ENCODE measurements around the gene KPNA2. TPM values are rescaled to one million over a fixed set of nuclear protein-coding genes. Genes with fewer than 3 reads are reported as not detected.

Gene KPNA2
- total and polyA plus RNA-seq, 10 of the 15 experiments (the other 5 are each of a cell fraction or from before 2014, with no cell fraction given) = 202 to 731 (median 283) TPM

DNA sequence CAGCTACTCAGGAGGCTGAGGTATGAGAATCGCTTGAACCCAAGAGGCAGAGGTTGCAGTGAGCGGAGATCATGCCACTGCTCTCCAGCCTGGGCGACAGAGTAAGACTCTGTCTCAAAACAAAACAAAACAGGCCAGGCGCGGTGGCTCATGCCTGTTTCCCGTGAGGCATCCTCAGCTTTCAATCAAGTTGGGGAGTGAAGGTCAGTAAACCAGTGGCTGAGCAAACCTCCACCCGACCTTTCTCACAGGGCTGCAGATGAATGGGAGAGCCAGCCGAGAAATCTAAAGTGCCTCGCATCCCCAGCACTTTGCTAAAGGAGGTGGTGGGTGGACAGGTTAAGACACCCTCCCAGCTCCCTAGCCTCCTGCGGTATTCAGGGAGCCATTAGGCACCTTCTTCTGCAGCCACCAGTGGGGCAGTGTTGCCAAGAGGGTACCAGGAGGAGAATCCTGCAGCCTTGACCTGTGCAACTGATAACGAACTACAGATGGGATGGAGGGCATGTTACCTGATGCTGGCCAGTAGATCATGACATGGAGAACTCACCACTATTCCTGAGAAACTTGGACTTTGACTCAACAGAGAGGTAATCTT lies 59.0 kb downstream of the KPNA2 start:
- no peaks in the 10 kb centered on the region for H3K79me2 ChIP-seq (ENCODE audit: control insufficient read depth, insufficient read depth, low read length)
- no peak overlapping the region for H2AFZ ChIP-seq (ENCODE audit: control insufficient read depth, low read depth, low read length)
- CTCF ChIA-PET = no interaction called here
- WGBS (ENCODE audit: insufficient coverage, insufficient replicate concordance, low lambda C conversion rate, missing lambda C conversion rate) = 54% methylated on average over 11 of the region's 11 CpGs
- TF ChIP-seq SRF (IDR thresholded peaks at IDR 0.05; ENCODE audit: low read depth in 2 of 2, low read length in 2 of 2) = no peak
- peaks cover 8% of the 10 kb centered on the region for H3K4me1 ChIP-seq (ENCODE audit: control insufficient read depth, insufficient read depth, low read length)
- no peak overlapping the region for H3K4me2 ChIP-seq (ENCODE audit: control insufficient read depth, insufficient read depth)
- H3K9ac ChIP-seq (ENCODE audit: control insufficient read depth, insufficient read depth, low read length) = no peak overlapping the region
- no peaks in the 10 kb centered on the region for H3K36me3 ChIP-seq (ENCODE audit: control insufficient read depth in 2 of 2, insufficient read depth in 2 of 2, low read length in 1 of 2)
- RAD21 ChIA-PET (ENCODE audit: unreplicated experiment) = no interaction called here
- POLR2A ChIA-PET = no interaction called here
- no peaks in the 10 kb centered on the region for H3K9me3 ChIP-seq (replicated peaks; ENCODE audit: control insufficient read depth, insufficient read depth, low read length)
- H3K4me3 ChIP-seq = no peak overlapping the region
- in situ Hi-C loops (cut with MboI) = no loop called here
- FAIRE-seq = no peak
- H4K20me1 ChIP-seq (ENCODE audit: control insufficient read depth, insufficient read depth) = no peaks in the 10 kb centered on the region
- intact Hi-C loops (cut with micrococcal nuclease; ENCODE audit: unreplicated experiment) = no loop called here
- no peaks in the 10 kb centered on the region for H3K27me3 ChIP-seq (replicated peaks in 1 of 2; ENCODE audit: control insufficient read depth in 2 of 2, insufficient read depth in 2 of 2, low read length in 1 of 2)
- ATAC-seq = no peak
- no peak overlapping the region for H3K27ac ChIP-seq (ENCODE audit: control insufficient read depth, insufficient read depth)
- SMC1A ChIA-PET (ENCODE audit: uncharacterized antibody, unreplicated experiment) = no interaction called here
- DNase-seq (ENCODE audit: low read depth, low spot score) = no peak
- BruUV-seq (replicated peaks) = no TSS peak

- Histone ChIP-seq H3K79me2 (ENCODE audit: control insufficient read depth, insufficient read depth, low read length) (no peaks in the 10 kb centered on the region), H3K4me3 (no peak overlapping the region), H3K4me1 (ENCODE audit: control insufficient read depth, insufficient read depth, low read length) (0 out of 2 replicates have a peak, but pooled peaks cover under 1% of the 10 kb centered on the region), H4K20me1 (ENCODE audit: control insufficient read depth, insufficient read depth) (no peaks in the 10 kb centered on the region), H2AFZ (ENCODE audit: control insufficient read depth, low read depth, low read length) (no peak overlapping the region), H3K4me2 (ENCODE audit: control insufficient read depth, insufficient read depth) (no peak overlapping the region), H3K27ac (ENCODE audit: control insufficient read depth, insufficient read depth) (no peak overlapping the region), H3K9me3 (replicated peaks; ENCODE audit: control insufficient read depth, insufficient read depth, low read length) (no peaks in the 10 kb centered on the region; the same call in 2 of the 3 replicates), H3K36me3 (ENCODE audit: control insufficient read depth in 2 of 2, insufficient read depth in 2 of 2, low read length in 1 of 2) (no peaks in the 10 kb centered on the region), H3K9ac (ENCODE audit: control insufficient read depth, insufficient read depth, low read length) (no peak overlapping the region), H3K27me3 (replicated peaks in 1 of 2; ENCODE audit: control insufficient read depth in 2 of 2, insufficient read depth in 2 of 2, low read length in 1 of 2) (no peaks in the 10 kb centered on the region)
- CTCF ChIA-PET = no interaction called here
- in situ Hi-C loops (cut with MboI) (no loop called here), intact Hi-C loops (cut with micrococcal nuclease; ENCODE audit: unreplicated experiment) (no loop called here)
- SMC1A ChIA-PET (ENCODE audit: uncharacterized antibody, unreplicated experiment) = no interaction called here
- no TSS peak for BruUV-seq (replicated peaks)
- FAIRE-seq (no peak), DNase-seq (ENCODE audit: low read depth, low spot score) (no peak), ATAC-seq (no peak)
- RAD21 ChIA-PET (ENCODE audit: unreplicated experiment) = no interaction called here
- POLR2A ChIA-PET = no interaction called here
- WGBS (ENCODE audit: insufficient coverage, insufficient replicate concordance, low lambda C conversion rate, missing lambda C conversion rate) = 56% methylated on average over 10 of the region's 10 CpGs
- TF ChIP-seq MLLT1 (IDR thresholded peaks at IDR 0.05) (no peak), NBN (IDR thresholded peaks at IDR 0.05) (no peak), ZNF207 (IDR thresholded peaks at IDR 0.05; ENCODE audit: borderline replicate concordance) (no peak)
Measured at GRCh38 chr17:68095205-68095811, 59.8 kb downstream of the KPNA2 start.

Data from GM12878 (cell line).